Lower leg skin (tissue), 4 donors: ENCODE data around the gene ZNF385B. TPM values are rescaled to one million over a fixed set of nuclear protein-coding genes. Genes with fewer than 3 reads are reported as not detected.

Experiments used
- DNase-seq, 2 donors: peaks; one replicate each; pipeline ENCODE4 v3.0.0-alpha.2; 2019; ENCODE audit warnings: low spot score in 2 of 2
- H3K4me3 ChIP-seq: fragments of 200-600 bp; sonication (generic); 2 replicates; pipeline ENCODE4 v1.5.1; 2017; ENCODE audit warnings: mild to moderate bottlenecking, low read depth; ENCODE audit not compliant: poor library complexity, severe bottlenecking
- CTCF ChIP-seq, 3 donors: fragments of 450-650 bp; IDR thresholded peaks; one replicate each; pipeline ENCODE4 v1.5.1; 2016; ENCODE audit warnings: antibody characterized with exemption in 3 of 3, mild to moderate bottlenecking in 3 of 3, moderate library complexity in 2 of 3
- POLR2A ChIP-seq, 2 donors: fragments of 450-650 bp; IDR thresholded peaks; one replicate each; pipeline ENCODE4 v1.6.1; 2016 to 2017; ENCODE audit warnings: antibody characterized with exemption in 2 of 2, mild to moderate bottlenecking in 1 of 2, moderate library complexity in 1 of 2
- WGBS, 2 donors: methylation state at CpG; one replicate each; pipeline ENCODE4 v1.1.5; 2018; 5-methylcytosine and 5-hydroxymethylcytosine counted together
- intact Hi-C: fragments of 100-400 bp; cut with DNase I; formaldehyde crosslinking; loops from one replicate; pipeline ENCODE4 v1.15.0; 2023; ENCODE audit warnings: low total_unique reads
- total RNA-seq, 4 donors: library from RNA; depleted of rRNA; stranded (reverse); fragments of >200 nt; gene quantifications; one replicate each; pipeline ENCODE4 v1.1.0, GENCODE V29; 2016

ZNF385B gene
- total RNA-seq, 4 donors from 2014 or later = 0.97 to 1.4 TPM; not detected in 2

GRCh38 chr2:179455172-179455524 is 406.3 kb downstream of the ZNF385B start:
- 68 to 95% methylated on average over 4 of the region's 4 CpGs for WGBS, 2 donors
- no peak for DNase-seq
- intact Hi-C loops = no loop called here
- H3K4me3 ChIP-seq = no peak overlapping the region
- TF ChIP-seq POLR2A (IDR thresholded peaks at IDR 0.05) (no peak), CTCF (IDR thresholded peaks at IDR 0.05) (no peak)

- intact Hi-C loops = no loop called here
- no peak for DNase-seq
- TF ChIP-seq CTCF (IDR thresholded peaks at IDR 0.05) (no peak), POLR2A (IDR thresholded peaks at IDR 0.05) (no peak)
- no peak overlapping the region for H3K4me3 ChIP-seq
These were observed 406.8 kb downstream of the ZNF385B start for GRCh38 chr2:179454443-179455171.

- no peak for DNase-seq
- TF ChIP-seq CTCF (IDR thresholded peaks at IDR 0.05) = no peak
- TF ChIP-seq POLR2A (IDR thresholded peaks at IDR 0.05) = no peak
- no peak overlapping the region for H3K4me3 ChIP-seq
- 84 to 88% methylated on average over 4 of the region's 4 CpGs for WGBS, 2 donors
- intact Hi-C loops = no loop called here
These were observed 412.4 kb downstream of the ZNF385B start for GRCh38 chr2:179449010-179449409.

GRCh38 chr2:179447839-179448447 is 413.5 kb downstream of the ZNF385B start:
- no peak for DNase-seq
- intact Hi-C loops = no loop called here
- no peak overlapping the region for H3K4me3 ChIP-seq
- TF ChIP-seq POLR2A (IDR thresholded peaks at IDR 0.05) = no peak
- no peak for TF ChIP-seq CTCF (IDR thresholded peaks at IDR 0.05)
- WGBS, 2 donors = 0 to 2% methylated on average over 1 of the region's 1 CpG

- no peak overlapping the region for H3K4me3 ChIP-seq
- TF ChIP-seq POLR2A (IDR thresholded peaks at IDR 0.05) = no peak
- TF ChIP-seq CTCF (IDR thresholded peaks at IDR 0.05) = no peak
- no peak for DNase-seq
- intact Hi-C loops = no loop called here
These were observed 414.0 kb downstream of the ZNF385B start for GRCh38 chr2:179447421-179447820.
